HEK293 (cell line): Measurements from ENCODE around the gene ABHD15.

ENCODE experiments used
- EGR2 ChIP-seq: fragments of 450-650 bp; formaldehyde crosslinking; IDR thresholded peaks from 2 replicates; pipeline ENCODE4 v1.5.1; 2016; ENCODE audit warnings: low read depth, missing biosample characterization, missing genetic modification characterization
- GFI1B ChIP-seq: fragments of 450-650 bp; formaldehyde crosslinking; IDR thresholded peaks from 2 replicates; pipeline ENCODE4 v1.5.1; 2016; ENCODE audit warnings: missing biosample characterization, missing genetic modification characterization
- GLI4 ChIP-seq: fragments of 450-650 bp; formaldehyde crosslinking; IDR thresholded peaks from 2 replicates; pipeline ENCODE4 v1.5.1; 2016; ENCODE audit warnings: missing biosample characterization, missing genetic modification characterization
- GLIS1 ChIP-seq: fragments of 450-650 bp; formaldehyde crosslinking; IDR thresholded peaks from 2 replicates; pipeline ENCODE4 v1.5.1; 2016; ENCODE audit warnings: missing biosample characterization, missing genetic modification characterization
- GLIS2 ChIP-seq: fragments of 450-650 bp; formaldehyde crosslinking; IDR thresholded peaks from 2 replicates; pipeline ENCODE4 v1.5.1; 2016; ENCODE audit warnings: missing biosample characterization, missing genetic modification characterization
- PATZ1 ChIP-seq: fragments of 450-650 bp; formaldehyde crosslinking; IDR thresholded peaks from 2 replicates; pipeline ENCODE4 v1.5.1; 2016; ENCODE audit warnings: missing biosample characterization, missing genetic modification characterization
- SP7 ChIP-seq: fragments of 450-650 bp; formaldehyde crosslinking; IDR thresholded peaks from 2 replicates; pipeline ENCODE4 v1.5.1; 2016; ENCODE audit warnings: missing biosample characterization, missing genetic modification characterization
- ZBTB11 ChIP-seq: fragments of 450-650 bp; formaldehyde crosslinking; conservative IDR thresholded peaks from 2 replicates; pipeline ENCODE4 v1.5.1; 2016; ENCODE audit warnings: low read depth, missing biosample characterization, missing genetic modification characterization
- ZBTB44 ChIP-seq: fragments of 450-650 bp; IDR thresholded peaks from 2 replicates; pipeline ENCODE4 v1.5.1; 2018; ENCODE audit warnings: missing biosample characterization, mild to moderate bottlenecking, missing genetic modification characterization
- ZBTB6 ChIP-seq: fragments of 450-650 bp; formaldehyde crosslinking; IDR thresholded peaks from 2 replicates; pipeline ENCODE4 v1.5.1; 2017; ENCODE audit warnings: missing biosample characterization, missing genetic modification characterization
- ZBTB7A ChIP-seq: fragments of 450-650 bp; formaldehyde crosslinking; IDR thresholded peaks from 2 replicates; pipeline ENCODE4 v1.5.1; 2016; ENCODE audit warnings: low read depth, missing biosample characterization, missing genetic modification characterization
- ZFHX2 ChIP-seq: fragments of 450-650 bp; formaldehyde crosslinking; conservative IDR thresholded peaks from 2 replicates; pipeline ENCODE4 v1.5.1; 2016; ENCODE audit warnings: missing biosample characterization, missing genetic modification characterization
- ZNF175 ChIP-seq: fragments of 450-650 bp; formaldehyde crosslinking; IDR thresholded peaks from 2 replicates; pipeline ENCODE4 v1.5.1; 2016; ENCODE audit warnings: missing biosample characterization, missing genetic modification characterization
- ZNF2 ChIP-seq: fragments of 450-650 bp; formaldehyde crosslinking; IDR thresholded peaks from 2 replicates; pipeline ENCODE4 v1.5.1; 2016; ENCODE audit warnings: missing biosample characterization, missing genetic modification characterization
- ZNF596 ChIP-seq: fragments of 450-650 bp; IDR thresholded peaks from 2 replicates; pipeline ENCODE4 v1.5.0; 2018; ENCODE audit warnings: missing biosample characterization, mild to moderate bottlenecking, missing genetic modification characterization, moderate library complexity
- ZNF600 ChIP-seq: fragments of 450-650 bp; formaldehyde crosslinking; IDR thresholded peaks from 2 replicates; pipeline ENCODE4 v1.5.1; 2016; ENCODE audit warnings: missing biosample characterization, missing genetic modification characterization
- ZNF76 ChIP-seq: fragments of 450-650 bp; formaldehyde crosslinking; IDR thresholded peaks from 2 replicates; pipeline ENCODE4; 2016; ENCODE audit warnings: low read depth, missing biosample characterization, missing genetic modification characterization, borderline replicate concordance
- ZNF776 ChIP-seq: fragments of 450-650 bp; formaldehyde crosslinking; IDR thresholded peaks from 2 replicates; pipeline ENCODE4 v1.5.0; 2017; ENCODE audit warnings: missing biosample characterization, missing genetic modification characterization, borderline replicate concordance

ABHD15 gene

GRCh38 chr17:29590411-29591145, 23.7 kb upstream of the ABHD15 start (continued):
- TF ChIP-seq ZNF776 (tag by site-specific recombination) (no peak), ZNF76 (tag by site-specific recombination) (peak; percentile 12; the same call in 1 of the 2 replicates), ZNF600 (tag by site-specific recombination) (peak; percentile 34; the same call in 1 of the 2 replicates), EGR2 (tag by site-specific recombination) (peak; percentile 44; the same call in 1 of the 2 replicates), GLIS1 (tag by site-specific recombination) (peak; percentile 20; the same call in 1 of the 2 replicates), ZNF2 (tag by site-specific recombination) (no peak), ZBTB44 (tag by site-specific recombination) (peak; percentile 24), ZNF175 (no peak), ZBTB11 (tag by site-specific recombination) (no peak), GFI1B (peak; percentile 89), ZBTB6 (tag by site-specific recombination) (peak; percentile 75; the same call in 1 of the 2 replicates), ZFHX2 (peak; percentile 8; the same call in 1 of the 2 replicates), SP7 (tag by site-specific recombination) (peak; percentile 47), PATZ1 (tag by site-specific recombination) (peak; percentile 38), ZNF596 (tag by site-specific recombination) (no peak), ZBTB7A (tag by site-specific recombination) (peak; percentile 65; the same call in 1 of the 2 replicates), GLIS2 (tag by site-specific recombination) (peak; percentile 68), GLI4 (tag by site-specific recombination) (no peak)
